GM23338 (cell line): ENCODE measurements around the gene CTDSPL. TPM values are rescaled to one million over a fixed set of nuclear protein-coding genes. Genes with fewer than 3 reads are reported as not detected.
"Not testable (repeated sequence)": the region's sequence is repeated elsewhere in the genome, so short reads cannot be mapped to it uniquely, and the experiment has no call there.

Source experiments
- ATAC-seq: fragments of 200-7000 bp; cut with Tn5 transposase; 3 replicates; pipeline ENCODE4 v1.9.1; 2020
- DNase-seq: peaks from one replicate; pipeline ENCODE4 v3.0.0-alpha.2; 2015; ENCODE audit warnings: low spot score
- H2AFZ ChIP-seq: fragments of 200-600 bp; sonication (generic); 2 replicates; pipeline ENCODE4 v1.8.0; 2016; ENCODE audit warnings: antibody characterized with exemption, mild to moderate bottlenecking, moderate library complexity
- H3F3A ChIP-seq: fragments of 200-600 bp; sonication (generic); replicated peaks from 2 replicates; pipeline ENCODE4 v1.8.0; 2017; ENCODE audit warnings: antibody characterized with exemption, mixed run types, low read depth
- H3K27ac ChIP-seq: fragments of 200-600 bp; sonication (generic); 2 replicates; pipeline ENCODE4 v1.6.1; 2016; ENCODE audit warnings: low read depth
- H3K27me3 ChIP-seq: fragments of 200-600 bp; sonication (generic); 2 replicates; pipeline ENCODE4 v1.8.0; 2016; ENCODE audit warnings: mild to moderate bottlenecking, mixed run types, moderate library complexity; ENCODE audit not compliant: insufficient read depth
- H3K36me3 ChIP-seq: fragments of 200-600 bp; sonication (generic); 2 replicates; pipeline ENCODE4 v1.8.0; 2016; ENCODE audit warnings: mild to moderate bottlenecking; ENCODE audit not compliant: insufficient read depth
- H3K4me1 ChIP-seq: fragments of 200-600 bp; sonication (generic); 2 replicates; pipeline ENCODE4 v1.8.0; 2016; ENCODE audit warnings: mild to moderate bottlenecking, moderate library complexity; ENCODE audit not compliant: insufficient read depth
- H3K4me2 ChIP-seq: fragments of 200-600 bp; sonication (generic); 2 replicates; pipeline ENCODE4 v1.7.1; 2017; ENCODE audit warnings: mixed run types
- H3K4me3 ChIP-seq: fragments of 200-600 bp; sonication (generic); 2 replicates; pipeline ENCODE4 v1.6.1; 2016; ENCODE audit warnings: mixed run types
- H3K79me2 ChIP-seq: fragments of 200-600 bp; sonication (generic); replicated peaks from 2 replicates; pipeline ENCODE4 v1.8.0; 2017; ENCODE audit warnings: mild to moderate bottlenecking; ENCODE audit not compliant: insufficient read depth
- H3K9me2 ChIP-seq: fragments of 200-600 bp; sonication (generic); 2 replicates; pipeline ENCODE4 v1.8.0; 2017; ENCODE audit not compliant: insufficient read depth
- H4K20me1 ChIP-seq: fragments of 200-600 bp; sonication (generic); replicated peaks from 2 replicates; pipeline ENCODE4 v1.8.0; 2017; ENCODE audit warnings: mild to moderate bottlenecking; ENCODE audit not compliant: insufficient read depth
- H3K27ac Mint-ChIP-seq: 2 replicates; pipeline ENCODE4 v1.8.0; 2020; ENCODE audit warnings: inconsistent platforms, mild to moderate bottlenecking, moderate library complexity, mixed read lengths
- H3K27me3 Mint-ChIP-seq: 3 replicates; pipeline ENCODE4 v1.8.0; 2022; ENCODE audit warnings: low read depth, mild to moderate bottlenecking, moderate library complexity, mixed read lengths, inconsistent platforms; ENCODE audit not compliant: insufficient read depth, poor library complexity
- H3K36me3 Mint-ChIP-seq: 3 replicates; pipeline ENCODE4 v1.8.0; 2021; ENCODE audit warnings: low read depth, mild to moderate bottlenecking, inconsistent platforms, moderate library complexity, mixed read lengths
- H3K4me1 Mint-ChIP-seq: 3 replicates; pipeline ENCODE4 v1.8.0; 2020; ENCODE audit warnings: mild to moderate bottlenecking, inconsistent platforms, mixed read lengths
- H3K4me3 Mint-ChIP-seq: 3 replicates; pipeline ENCODE4 v1.8.0; 2021; ENCODE audit warnings: moderate library complexity, mild to moderate bottlenecking, inconsistent platforms, mixed read lengths
- H3K9me3 Mint-ChIP-seq: 3 replicates; pipeline ENCODE4 v1.8.0; 2020; ENCODE audit warnings: moderate library complexity, mild to moderate bottlenecking, inconsistent platforms, mixed read lengths
- microRNA-seq: library from miRNA; unstranded; fragments of <30 nt; microRNA quantifications from one replicate; pipeline ENCODE4, GENCODE V29; 2017
- polyA plus RNA-seq: library from polyadenylated mRNA; unstranded; fragments of >200 nt; fragmentation: Nextera tagmentation; extraction: Ambion mirVana; gene quantifications from 2 replicates; pipeline ENCODE4 v1.2.1, GENCODE V29; 2016
- small RNA-seq: library from RNA; depleted of rRNA; stranded (forward); fragments of <200 nt; gene quantifications from one replicate; pipeline ENCODE3, GENCODE V24; 2014; ENCODE audit warnings: low replicate concordance
- total RNA-seq: library from RNA; depleted of rRNA; stranded (reverse); fragments of >200 nt; shearing (Covaris generic); gene quantifications from 2 replicates; pipeline ENCODE4 v1.2.3, GENCODE V29; 2014; rRNA removed
- TF ChIP-seq, protein P1 (sequence below): fragments of 250-450 bp; sonication (Bioruptor Pico); IDR thresholded peaks from 2 replicates; pipeline ENCODE4 v1.5.0; 2020; ENCODE audit warnings: mild to moderate bottlenecking, moderate library complexity

CTDSPL gene
- total and polyA plus RNA-seq, 2 experiments from 2014 or later = 23.2 to 42.0 TPM

DNA sequence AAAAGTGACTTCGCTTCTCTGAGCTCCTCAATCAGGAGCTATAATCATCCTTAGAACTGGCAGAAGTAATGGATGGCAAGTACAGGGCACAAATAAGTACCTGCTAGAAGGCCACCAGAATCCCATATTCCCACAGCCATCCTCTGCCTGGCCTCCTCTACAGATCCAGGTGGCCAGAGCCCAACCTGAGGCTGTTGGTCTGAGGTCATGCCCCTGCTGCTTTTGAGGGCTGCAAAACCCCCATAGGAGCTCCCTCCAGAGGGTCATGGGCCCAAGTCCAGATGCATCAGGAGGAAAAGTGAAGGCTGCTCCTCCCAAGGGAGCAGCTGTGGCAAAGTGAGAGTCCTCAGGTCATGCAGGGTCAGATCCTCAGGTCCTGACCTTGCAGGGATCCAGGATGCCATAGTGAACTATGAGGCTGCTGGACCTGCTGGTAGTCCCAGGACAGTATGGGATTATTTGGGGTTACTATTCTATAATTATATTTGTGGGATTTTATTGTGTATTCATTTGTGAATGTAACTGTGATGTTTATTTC lies 170.7 kb downstream of the CTDSPL start:
- H3K9me3 Mint-ChIP-seq = no peaks in the 10 kb centered on the region; the same call in 2 of the 3 replicates
- H3K27me3 Mint-ChIP-seq = peaks cover 34% of the 10 kb centered on the region

DNA sequence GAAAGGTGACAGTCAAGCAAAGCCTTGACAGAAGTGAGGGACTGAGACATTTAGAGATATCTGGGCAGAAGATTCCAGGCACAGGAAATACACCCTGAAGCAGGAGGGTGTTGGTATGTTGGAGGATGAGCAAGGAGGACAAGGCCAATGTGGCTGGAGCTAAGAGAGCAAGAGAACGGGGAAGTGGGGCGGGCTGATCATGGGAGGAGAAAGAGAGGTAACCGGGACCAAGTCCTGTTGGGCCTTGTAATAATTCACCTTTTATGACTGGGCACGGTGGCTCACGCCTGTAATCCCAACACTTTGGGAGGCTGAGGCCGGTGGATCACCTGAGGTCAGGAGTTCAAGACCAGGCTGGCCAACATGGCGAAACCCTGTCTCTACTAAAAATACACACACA lies 171.9 kb downstream of the CTDSPL start:
- H3K4me1 Mint-ChIP-seq = peaks cover 12% of the 10 kb centered on the region
- peaks cover 36% of the 10 kb centered on the region for H3K27me3 ChIP-seq
- H3F3A ChIP-seq, H3K4me2 ChIP-seq, H4K20me1 ChIP-seq, H3K4me3 ChIP-seq, ATAC-seq, H3K4me3 Mint-ChIP-seq, H3K27ac Mint-ChIP-seq, H3K9me3 Mint-ChIP-seq, H3K4me1 ChIP-seq, H3K27ac ChIP-seq, H3K36me3 ChIP-seq, DNase-seq, H3K9me2 ChIP-seq, H3K36me3 Mint-ChIP-seq, H3K79me2 ChIP-seq, H2AFZ ChIP-seq: not testable (repeated sequence)
- H3K27me3 Mint-ChIP-seq = peaks cover 25% of the 10 kb centered on the region

More for the DNA sequence above, 170.7 kb downstream of the CTDSPL start:
- Histone ChIP-seq H3K4me2 (no peak overlapping the region), H3K27ac (no peak overlapping the region), H3F3A (no peaks in the 10 kb centered on the region), H2AFZ (no peak overlapping the region), H3K36me3 (no peaks in the 10 kb centered on the region), H3K4me1 (peaks cover 6% of the 10 kb centered on the region), H4K20me1 (no peaks in the 10 kb centered on the region; the same call in 1 of the 2 replicates), H3K9me2 (no peaks in the 10 kb centered on the region), H3K27me3 (peaks cover 43% of the 10 kb centered on the region), H3K4me3 (no peak overlapping the region), H3K79me2 (no peaks in the 10 kb centered on the region)
- ATAC-seq = no peak
- H3K4me3 Mint-ChIP-seq = no peak overlapping the region
- peaks cover 15% of the 10 kb centered on the region for H3K4me1 Mint-ChIP-seq
- TF ChIP-seq, protein P1, sequence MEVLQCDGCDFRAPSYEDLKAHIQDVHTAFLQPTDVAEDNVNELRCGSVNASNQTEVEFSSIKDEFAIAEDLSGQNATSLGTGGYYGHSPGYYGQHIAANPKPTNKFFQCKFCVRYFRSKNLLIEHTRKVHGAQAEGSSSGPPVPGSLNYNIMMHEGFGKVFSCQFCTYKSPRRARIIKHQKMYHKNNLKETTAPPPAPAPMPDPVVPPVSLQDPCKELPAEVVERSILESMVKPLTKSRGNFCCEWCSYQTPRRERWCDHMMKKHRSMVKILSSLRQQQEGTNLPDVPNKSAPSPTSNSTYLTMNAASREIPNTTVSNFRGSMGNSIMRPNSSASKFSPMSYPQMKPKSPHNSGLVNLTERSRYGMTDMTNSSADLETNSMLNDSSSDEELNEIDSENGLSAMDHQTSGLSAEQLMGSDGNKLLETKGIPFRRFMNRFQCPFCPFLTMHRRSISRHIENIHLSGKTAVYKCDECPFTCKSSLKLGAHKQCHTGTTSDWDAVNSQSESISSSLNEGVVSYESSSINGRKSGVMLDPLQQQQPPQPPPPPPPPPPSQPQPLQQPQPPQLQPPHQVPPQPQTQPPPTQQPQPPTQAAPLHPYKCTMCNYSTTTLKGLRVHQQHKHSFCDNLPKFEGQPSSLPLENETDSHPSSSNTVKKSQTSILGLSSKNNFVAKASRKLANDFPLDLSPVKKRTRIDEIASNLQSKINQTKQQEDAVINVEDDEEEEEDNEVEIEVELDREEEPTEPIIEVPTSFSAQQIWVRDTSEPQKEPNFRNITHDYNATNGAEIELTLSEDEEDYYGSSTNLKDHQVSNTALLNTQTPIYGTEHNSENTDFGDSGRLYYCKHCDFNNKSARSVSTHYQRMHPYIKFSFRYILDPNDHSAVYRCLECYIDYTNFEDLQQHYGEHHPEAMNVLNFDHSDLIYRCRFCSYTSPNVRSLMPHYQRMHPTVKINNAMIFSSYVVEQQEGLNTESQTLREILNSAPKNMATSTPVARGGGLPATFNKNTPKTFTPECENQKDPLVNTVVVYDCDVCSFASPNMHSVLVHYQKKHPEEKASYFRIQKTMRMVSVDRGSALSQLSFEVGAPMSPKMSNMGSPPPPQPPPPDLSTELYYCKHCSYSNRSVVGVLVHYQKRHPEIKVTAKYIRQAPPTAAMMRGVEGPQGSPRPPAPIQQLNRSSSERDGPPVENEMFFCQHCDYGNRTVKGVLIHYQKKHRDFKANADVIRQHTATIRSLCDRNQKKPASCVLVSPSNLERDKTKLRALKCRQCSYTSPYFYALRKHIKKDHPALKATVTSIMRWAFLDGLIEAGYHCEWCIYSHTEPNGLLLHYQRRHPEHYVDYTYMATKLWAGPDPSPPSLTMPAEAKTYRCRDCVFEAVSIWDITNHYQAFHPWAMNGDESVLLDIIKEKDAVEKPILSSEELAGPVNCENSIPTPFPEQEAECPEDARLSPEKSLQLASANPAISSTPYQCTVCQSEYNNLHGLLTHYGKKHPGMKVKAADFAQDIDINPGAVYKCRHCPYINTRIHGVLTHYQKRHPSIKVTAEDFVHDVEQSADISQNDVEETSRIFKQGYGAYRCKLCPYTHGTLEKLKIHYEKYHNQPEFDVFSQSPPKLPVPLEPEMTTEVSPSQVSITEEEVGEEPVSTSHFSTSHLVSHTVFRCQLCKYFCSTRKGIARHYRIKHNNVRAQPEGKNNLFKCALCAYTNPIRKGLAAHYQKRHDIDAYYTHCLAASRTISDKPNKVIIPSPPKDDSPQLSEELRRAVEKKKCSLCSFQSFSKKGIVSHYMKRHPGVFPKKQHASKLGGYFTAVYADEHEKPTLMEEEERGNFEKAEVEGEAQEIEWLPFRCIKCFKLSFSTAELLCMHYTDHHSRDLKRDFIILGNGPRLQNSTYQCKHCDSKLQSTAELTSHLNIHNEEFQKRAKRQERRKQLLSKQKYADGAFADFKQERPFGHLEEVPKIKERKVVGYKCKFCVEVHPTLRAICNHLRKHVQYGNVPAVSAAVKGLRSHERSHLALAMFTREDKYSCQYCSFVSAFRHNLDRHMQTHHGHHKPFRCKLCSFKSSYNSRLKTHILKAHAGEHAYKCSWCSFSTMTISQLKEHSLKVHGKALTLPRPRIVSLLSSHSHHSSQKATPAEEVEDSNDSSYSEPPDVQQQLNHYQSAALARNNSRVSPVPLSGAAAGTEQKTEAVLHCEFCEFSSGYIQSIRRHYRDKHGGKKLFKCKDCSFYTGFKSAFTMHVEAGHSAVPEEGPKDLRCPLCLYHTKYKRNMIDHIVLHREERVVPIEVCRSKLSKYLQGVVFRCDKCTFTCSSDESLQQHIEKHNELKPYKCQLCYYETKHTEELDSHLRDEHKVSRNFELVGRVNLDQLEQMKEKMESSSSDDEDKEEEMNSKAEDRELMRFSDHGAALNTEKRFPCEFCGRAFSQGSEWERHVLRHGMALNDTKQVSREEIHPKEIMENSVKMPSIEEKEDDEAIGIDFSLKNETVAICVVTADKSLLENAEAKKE = no peak
- DNase-seq = no peak
- no peaks in the 10 kb centered on the region for H3K36me3 Mint-ChIP-seq
- H3K27ac Mint-ChIP-seq = no peak overlapping the region

Small RNA genes within 50 kb of the gene (microRNA-seq; reads per million reads assigned to microRNA genes)
- 2.0 reads per million for gene MIR26A1

Small RNA genes within 50 kb of the gene (small RNA-seq; reads per million reads assigned to genes)
- gene MIR26A1 (0.20 reads per million), gene RF00019 (not detected)

Other genes starting within 250 kb of the CTDSPL start
- gene VILL, start 128.9 kb downstream of the CTDSPL start, total RNA-seq = 4.2 and 9.8 TPM in 2 replicates
- 2.7 and 3.4 TPM in 2 replicates for gene VILL, start 128.9 kb downstream of the CTDSPL start, polyA plus RNA-seq
- 21.3 and 24.4 TPM in 2 replicates for gene PLCD1, start 167.8 kb downstream of the CTDSPL start, total RNA-seq
- gene PLCD1, start 167.8 kb downstream of the CTDSPL start, polyA plus RNA-seq = 15.3 and 16.0 TPM in 2 replicates
- 0.19 and 0.31 TPM in 2 replicates for gene DLEC1, start 177.3 kb downstream of the CTDSPL start, total RNA-seq
- 0.66 and 0.71 TPM in 2 replicates for gene DLEC1, start 177.3 kb downstream of the CTDSPL start, polyA plus RNA-seq